Amniotic stem cell (primary cell): ENCODE data around the gene IGFBP1.
"Not testable (repeated sequence)": the region's sequence is repeated elsewhere in the genome, so short reads cannot be mapped to it uniquely, and the experiment has no call there.

ENCODE experiments used
- DNase-seq: peaks from one replicate; lab custom pipeline; 2025; lab: John Stamatoyannopoulos, UW

The IGFBP1 gene

DNA sequence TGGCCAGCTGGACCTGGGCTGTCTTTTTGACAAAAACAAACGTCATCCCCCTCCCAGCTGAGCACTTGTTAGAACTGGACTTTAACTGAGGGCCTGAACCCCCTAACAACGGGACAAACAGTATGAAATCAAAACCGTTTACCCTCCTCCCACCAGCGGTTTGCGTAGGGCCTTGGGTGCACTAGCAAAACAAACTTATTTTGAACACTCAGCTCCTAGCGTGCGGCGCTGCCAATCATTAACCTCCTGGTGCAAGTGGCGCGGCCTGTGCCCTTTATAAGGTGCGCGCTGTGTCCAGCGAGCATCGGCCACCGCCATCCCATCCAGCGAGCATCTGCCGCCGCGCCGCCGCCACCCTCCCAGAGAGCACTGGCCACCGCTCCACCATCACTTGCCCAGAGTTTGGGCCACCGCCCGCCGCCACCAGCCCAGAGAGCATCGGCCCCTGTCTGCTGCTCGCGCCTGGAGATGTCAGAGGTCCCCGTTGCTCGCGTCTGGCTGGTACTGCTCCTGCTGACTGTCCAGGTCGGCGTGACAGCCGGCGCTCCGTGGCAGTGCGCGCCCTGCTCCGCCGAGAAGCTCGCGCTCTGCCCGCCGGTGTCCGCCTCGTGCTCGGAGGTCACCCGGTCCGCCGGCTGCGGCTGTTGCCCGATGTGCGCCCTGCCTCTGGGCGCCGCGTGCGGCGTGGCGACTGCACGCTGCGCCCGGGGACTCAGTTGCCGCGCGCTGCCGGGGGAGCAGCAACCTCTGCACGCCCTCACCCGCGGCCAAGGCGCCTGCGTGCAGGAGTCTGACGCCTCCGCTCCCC lies at the start of gene IGFBP1:
Gene IGFBP1 (plus strand): TSS at position 304 of the 808 bp plus-strand sequence. CDS start 165 bp downstream, at position 469.
- no peak for DNase-seq

DNA sequence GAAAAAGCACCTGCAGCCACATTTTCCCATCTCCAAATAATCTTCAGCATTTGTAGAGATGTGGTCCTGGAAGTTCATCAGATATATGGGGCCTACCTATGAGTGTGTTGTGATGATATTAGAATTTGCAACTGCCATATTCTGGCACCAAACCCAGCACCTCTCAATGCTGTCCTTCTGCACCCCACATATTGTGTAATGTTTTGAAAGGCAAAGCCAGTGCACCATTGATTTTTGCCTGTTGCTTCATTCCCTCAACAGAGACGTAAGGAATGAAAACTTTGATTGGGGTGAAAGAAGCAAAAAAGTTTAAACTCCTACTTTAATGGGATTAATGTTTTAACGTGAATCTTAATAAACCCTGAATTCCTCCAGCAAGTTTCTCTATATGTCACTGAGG lies 49.4 kb upstream of the IGFBP1 start:
- not testable (repeated sequence) for DNase-seq

DNA sequence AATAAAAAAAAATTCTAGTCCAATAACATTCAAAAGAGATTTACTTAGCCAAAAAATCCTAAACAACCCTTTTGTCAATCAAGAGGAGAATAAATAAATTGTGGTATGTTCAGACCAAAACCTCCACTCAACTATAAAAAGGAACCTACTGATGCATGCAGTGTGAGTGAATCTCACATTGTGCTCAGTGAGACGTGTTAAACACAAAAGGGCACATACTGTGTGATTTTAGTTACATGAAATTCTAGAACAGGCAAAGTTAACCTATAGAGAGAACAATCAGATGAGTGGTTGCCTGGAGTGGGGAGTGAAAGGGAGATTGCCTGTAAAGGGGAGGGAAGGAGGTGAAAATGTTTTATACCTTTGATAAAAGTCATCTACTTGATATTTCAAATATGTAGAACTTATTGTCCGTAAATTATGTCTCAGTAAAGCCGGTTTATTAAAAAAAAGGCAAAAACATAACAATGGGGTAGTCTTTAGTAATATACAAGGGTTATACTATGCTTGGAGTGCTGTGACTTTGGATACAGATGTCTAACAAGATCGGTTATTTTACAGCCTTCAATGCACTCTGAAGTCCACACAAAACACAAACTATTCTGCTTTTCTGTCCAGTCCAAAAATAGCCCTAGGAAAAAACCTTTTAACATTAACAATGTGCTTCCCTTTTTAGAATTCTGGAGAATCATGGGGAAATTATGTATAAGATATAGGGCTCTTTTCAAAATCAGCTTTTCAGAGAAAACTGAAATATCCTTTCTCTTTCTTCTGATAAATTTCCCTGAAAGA lies 46.2 kb upstream of the IGFBP1 start:
- DNase-seq, result not testable (repeated sequence)

DNA sequence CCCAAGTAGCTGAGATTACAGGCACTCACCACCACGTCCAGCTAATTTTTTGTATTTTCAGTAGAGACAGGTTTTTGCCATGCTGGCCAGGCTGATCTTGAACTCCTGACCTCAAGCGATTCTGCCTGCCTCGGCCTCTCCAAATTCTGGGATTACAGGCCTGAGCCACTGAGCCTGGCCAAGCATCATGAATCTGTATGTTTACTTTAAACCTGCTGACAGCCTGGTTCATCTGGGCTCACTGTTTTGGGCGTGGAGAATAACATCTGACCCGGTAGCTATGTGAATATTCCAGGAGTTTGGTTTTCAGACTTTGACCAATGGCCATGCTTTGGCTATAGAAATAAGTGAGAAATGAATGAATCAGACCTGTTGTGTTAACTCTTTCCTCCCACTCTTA lies 41.8 kb upstream of the IGFBP1 start:
- DNase-seq, result not testable (repeated sequence)

DNA sequence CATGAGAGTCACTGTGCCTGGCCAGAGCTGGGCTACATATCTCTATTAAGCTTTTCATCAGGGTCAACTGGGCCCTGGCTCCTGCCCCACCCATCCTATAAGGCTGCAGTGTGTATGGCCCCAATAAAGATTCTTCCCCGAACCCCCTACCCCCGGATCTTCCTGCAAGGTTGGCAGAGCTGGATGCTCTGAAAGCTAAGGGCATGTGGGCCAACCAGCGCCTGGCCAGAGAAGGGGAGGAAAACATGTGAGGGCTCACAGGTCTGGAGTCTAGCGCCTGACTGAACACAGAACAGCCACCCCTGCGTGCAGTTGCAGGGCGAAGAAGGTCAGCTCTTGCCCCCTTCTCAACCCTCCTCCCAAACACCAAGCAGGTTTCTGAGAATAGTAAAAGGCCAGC lies 39.6 kb upstream of the IGFBP1 start:
- DNase-seq, result not testable (repeated sequence)

DNA sequence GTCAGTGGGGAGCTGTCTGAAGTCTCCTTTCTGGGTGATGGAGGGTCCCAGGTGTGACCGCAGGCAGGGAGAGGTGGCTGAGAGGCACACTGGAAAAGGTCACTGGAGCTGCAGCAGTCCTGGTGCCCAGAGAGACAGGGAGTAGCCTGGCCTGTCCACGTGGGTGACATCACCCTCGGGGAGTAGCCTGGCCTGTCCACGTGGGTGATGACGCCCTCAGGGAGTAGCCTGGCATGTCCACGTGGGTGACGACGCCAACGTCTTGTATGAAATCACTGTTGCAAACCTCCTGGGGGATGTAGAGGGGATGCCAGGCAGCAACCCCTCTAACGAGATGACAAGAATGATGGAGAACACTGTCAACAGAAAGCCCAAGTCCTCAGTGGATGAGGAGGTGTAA lies 35.3 kb upstream of the IGFBP1 start:
- DNase-seq, result not testable (repeated sequence)

DNA sequence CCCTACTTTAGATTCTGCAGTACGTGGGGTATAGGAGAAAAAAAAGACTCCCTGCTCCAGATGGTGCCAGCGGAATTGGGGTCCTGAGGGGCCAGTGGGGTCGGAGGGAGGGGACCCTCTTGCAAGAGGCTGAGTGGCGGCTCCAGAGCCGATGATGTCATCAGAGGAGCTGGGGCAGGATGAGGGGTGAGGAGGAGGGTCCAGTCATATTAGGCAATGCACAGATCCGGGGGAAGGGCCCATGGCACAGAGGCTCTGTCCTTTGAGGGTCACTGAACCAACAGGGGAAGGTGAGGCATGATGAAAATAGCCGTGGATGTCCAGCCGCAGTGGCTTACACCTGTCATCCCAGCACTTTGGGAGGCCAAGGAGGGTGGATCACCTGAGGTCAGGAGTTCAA lies 34.8 kb upstream of the IGFBP1 start:
- DNase-seq, result not testable (repeated sequence)

DNA sequence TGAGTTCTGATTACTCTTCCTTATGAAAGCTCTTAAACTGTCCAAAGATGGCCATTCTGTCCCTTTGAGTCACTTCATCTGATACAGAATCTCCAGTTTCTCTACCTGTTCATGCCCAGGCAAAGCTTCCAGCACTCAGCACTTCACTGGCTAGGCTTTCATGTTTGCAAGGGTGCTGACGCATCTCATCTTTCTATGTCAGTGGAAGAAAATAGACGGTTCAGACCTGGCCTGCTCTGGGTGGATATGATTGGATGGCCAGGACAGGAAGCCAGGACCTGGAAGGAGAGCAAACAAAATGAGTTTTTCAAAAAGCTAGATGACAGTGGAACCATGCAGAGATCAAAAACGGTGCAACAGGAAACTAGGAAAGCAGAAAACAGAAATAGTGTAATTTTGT lies 32.6 kb upstream of the IGFBP1 start:
- DNase-seq, result not testable (repeated sequence)

DNA sequence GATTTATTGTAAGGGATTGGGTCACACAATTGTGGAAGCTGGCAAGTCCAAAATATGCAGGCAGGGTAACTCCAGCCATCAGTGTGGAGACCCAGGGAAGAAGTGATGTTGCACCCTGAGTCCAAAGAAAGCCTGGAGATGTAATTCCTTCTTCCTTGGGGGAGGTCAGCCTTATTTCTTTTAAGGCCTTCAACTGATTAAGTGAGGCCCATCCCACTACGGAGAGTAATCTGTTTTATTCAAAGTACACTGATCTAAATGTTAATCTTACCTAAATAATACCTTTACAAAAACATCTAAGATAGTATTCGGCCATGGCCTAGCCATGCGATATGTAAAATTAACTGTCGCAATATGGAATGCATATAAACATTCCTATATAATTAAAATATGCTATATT lies 31.4 kb upstream of the IGFBP1 start:
- DNase-seq, result not testable (repeated sequence)

DNA sequence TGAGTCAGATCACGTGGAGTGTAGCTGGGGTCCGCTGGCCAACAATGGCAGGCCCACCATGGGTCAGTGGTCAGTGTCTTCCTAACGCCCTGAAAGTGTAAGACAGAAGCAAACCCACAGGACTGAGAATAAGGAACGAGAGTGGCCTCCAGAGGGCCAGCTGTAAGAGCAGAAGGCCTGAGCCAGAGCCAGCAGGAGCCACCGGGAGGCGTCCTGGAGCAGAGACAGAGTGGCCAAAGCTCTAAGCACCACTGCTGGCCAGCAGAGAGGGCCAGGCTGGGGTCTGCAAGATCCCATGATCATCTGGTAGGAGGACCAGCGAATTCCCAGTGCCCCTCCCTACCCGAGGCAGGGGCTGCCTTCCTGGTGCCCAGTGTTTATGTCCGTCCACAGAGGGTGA lies 24.6 kb upstream of the IGFBP1 start:
- DNase-seq, result no peak

DNA sequence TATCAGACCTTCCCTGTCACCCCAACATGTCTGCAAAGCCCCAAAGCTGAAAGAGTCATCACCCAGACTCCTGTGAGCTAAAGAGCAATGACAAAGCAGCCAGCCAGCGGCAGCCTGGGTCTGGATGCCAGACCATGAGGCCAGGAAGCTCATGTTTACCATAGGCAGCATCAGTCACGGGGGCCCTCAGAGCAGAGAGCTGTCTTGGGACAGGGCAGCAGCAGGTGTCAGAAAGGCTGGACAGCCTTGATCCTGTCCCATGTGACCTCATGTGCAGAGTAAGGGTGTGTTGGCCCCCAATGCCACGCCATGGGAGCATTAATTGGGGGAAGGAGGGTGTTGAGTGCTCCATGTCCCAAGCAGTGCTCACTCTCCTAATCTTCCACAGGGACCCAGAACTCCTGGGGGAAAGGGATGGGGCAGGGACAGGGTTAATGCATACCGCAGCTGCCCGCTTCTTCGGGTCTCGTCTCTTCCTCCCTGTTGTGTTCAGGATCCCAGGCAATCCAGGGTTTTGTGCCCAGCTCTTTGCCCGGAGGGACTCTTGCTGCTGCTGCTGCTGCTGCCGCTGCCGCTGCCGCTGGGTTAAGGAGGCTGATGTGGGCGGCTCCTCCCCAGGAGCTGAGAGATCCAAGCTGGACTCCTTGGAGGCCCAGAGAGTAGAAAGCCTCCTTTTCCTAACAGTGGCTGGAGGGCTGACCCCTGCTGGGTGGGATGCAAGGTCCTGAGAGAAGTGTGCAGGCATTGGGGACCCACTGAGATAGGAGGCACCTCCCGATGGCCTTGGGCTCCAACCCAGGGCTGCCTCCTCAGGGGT lies 22.5 kb upstream of the IGFBP1 start:
- DNase-seq, result no peak

DNA sequence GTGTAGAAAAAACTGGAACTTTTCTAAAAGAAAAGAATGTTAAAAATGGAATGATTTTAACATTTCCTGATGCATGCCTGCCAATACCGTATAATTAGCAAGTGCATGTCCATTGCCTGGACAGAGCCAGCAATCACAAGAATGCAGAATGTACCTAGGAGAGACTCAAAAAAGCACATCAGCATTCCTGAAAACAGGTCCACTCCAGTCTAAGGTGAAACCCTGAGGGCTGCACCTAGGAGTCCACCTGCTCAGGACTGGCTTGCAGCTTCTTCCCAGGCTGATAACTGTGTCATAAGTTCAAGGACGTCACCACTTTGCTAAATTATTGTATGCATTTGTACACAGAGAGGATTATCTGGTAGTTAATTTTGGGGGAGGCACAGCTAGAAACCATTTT lies 20.8 kb upstream of the IGFBP1 start:
- DNase-seq, result no peak

DNA sequence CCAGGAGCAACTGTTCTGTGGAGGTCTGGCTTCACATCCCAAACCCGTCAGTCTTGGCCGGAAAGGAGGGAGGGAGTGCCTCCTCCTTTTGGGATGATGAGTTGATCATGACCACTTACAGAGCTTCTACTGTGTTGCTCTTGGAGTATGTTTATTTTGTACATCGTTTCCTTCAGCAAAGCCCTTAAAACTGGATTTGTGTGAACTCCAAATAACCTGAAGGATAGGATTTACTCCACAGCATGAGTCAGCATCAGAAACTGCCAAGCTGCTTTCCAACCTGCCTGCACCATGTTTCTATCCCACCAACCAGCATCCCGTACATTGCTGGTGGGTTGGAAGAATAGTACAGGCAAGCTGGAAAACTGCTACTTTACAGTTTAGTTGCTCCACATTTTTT lies 18.9 kb upstream of the IGFBP1 start:
- no peak for DNase-seq

DNA sequence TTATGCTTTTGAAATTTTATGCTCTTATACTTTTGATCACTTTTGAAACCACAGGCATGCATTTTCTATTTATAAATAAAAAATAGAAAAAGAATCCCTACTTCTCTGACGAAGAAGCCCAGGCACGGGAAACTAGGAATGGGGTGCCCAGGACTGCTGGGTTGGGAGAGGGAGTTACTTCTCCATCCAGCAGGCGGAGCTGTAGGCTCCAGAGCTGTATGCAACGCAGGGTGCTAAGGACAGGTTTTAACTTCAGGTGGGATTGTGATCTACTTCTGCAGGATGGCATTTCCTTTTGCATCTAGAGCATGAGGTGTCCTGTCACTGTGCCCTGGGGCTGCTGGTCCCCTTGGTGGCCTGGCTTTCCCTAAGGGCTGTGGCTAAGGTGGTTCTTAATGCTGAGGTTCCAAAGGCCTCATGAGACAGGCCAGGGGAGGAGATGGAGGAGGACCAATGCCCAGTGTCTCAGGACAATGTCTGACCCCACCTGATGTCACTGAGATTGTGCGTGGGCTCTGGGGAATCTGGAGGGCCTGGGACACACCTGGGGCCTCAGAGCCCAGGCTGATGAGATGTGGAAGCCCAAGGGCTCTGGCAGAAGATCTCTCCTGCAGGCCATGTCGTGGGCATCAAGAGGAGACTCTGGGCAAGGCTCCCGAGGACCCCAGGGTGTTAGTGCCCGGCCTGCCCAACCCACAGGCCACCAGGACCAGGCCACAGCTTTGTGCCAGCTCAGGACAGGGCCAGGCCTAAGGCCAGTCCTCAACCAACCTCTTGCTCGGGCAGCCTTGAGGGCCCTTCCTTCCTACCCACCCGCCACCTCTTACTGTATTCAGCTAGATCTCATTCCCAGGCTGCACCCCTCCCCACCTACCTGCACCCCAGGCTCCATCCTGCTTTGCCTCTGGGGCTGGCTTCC lies 15.9 kb upstream of the IGFBP1 start:
- DNase-seq, result no peak

DNA sequence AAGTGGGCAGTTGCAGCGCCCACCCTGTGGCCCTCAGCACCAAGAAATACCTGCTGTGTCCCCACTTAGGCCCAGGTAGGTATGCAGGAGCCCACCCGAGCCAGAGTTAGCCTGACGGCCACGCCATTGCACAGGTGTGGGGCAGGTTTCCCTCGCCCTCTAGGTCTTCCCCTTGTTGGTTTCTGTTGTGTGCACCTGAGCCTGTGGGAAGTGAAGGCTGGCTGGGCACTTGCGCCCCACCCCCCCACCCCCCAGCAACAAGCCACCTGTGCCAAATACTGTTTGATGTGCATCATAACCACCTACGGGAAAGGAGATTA lies 15.3 kb upstream of the IGFBP1 start, which contains the start of gene CCDC201:
Gene CCDC201 (minus strand): TSS at position 48 of the 320 bp plus-strand sequence. CDS start 75 bp downstream, outside the sequence.
- no peak for DNase-seq

DNA sequence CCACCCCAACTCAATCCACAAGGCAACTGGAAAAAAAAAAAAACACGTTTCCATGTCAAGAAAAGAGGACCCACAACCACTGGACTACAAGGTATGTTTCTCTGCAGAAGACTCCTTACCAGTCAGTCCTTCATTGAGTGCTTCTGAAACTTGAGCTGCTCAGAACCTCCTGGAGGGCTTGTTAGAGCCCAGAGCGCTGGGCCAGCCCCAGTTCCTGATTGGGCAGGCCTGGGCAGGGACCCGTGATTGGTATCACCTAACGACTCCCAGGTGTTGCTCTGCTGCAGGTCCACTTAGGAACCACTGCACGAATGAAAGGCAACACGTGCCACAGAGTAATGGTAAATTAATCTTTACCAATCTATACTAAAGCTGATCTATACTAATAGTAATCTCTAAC lies 14.9 kb upstream of the IGFBP1 start:
- DNase-seq, result no peak

DNA sequence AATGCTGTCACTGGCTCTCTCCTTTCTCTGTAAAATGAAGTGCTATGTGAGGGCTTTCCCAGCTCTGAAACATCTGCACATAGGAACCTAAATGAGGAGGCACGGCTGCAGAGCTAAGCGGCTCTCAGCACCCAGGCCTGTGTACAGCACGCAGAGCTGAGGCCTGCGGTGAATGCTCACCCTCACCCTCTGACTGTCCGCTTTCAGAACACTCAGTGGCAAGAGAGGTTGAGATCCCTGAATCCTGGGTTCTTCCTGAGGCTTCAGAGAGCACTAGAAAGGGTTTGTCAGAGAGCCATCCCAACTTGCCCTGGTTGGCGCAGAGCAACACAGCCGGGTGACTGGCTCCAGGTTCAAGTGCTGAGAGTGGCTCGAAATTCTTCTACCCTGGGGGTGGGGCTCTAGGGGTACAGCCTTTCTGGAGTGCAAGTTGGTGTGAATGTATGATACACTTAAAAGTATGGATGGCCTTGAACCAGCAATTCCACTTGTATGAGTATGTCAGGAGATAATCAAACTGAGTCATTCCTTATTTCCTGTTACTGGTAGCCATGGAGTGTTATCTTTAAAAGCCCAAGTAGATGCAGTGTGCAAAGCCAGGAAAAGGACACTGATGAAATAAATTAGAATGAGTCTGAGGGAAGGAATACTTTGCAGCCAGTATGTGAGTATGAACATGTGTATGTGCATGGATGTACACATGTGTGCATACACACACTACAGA lies 13.7 kb upstream of the IGFBP1 start:
- DNase-seq, result peak; percentile 77

DNA sequence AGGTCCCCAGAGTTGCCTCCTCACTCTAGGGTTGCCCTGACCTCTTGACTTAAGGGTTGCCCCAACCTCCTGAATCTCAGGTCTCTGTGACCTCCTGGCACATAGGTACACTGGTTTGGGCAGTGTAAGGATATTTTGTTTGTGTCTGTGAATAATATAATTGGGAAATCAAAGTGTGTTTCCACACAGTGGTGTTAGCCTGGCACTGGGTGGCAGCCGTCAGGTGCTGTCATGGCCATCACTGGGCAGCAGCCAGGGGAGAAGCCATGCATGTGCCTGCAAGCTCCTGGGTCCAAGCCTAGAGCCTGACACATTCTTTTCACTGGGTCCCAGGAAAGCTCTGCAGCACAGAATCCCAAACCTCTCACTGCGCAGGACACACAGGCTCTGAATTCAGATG lies 11.8 kb upstream of the IGFBP1 start:
- DNase-seq, result no peak

DNA sequence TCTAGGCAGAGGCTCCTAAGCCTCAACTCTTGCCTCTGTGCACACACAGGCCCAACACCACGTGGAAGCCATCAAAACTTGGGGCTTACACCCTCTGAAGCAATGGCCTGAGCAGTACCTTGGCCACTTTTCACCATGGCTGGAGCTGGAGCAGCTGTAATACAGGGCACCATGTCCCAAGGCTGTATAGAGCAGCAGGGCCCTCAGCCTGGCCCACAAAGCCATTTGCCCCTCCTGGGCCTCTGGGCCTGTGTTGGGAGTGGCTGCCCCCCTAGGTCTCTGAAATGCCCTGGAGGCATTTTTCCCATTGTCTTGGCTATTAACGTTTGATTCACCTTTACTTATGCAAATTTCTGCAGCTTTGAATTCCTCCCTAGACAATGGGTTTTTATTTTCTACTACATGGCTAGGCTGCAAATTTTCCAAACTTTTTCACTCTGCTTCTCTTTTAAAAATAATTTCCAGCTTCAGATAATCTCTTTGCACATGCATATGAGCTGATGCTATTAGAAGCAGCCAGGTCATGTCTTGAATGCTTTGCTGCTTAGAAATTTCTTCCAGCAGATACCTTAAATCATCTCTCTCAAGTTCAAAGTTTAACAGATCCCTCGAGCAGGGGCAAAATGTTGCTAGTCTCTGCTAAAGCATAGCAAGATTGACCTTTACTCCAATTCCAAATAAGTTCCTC lies 9.7 kb upstream of the IGFBP1 start:
- no peak for DNase-seq

DNA sequence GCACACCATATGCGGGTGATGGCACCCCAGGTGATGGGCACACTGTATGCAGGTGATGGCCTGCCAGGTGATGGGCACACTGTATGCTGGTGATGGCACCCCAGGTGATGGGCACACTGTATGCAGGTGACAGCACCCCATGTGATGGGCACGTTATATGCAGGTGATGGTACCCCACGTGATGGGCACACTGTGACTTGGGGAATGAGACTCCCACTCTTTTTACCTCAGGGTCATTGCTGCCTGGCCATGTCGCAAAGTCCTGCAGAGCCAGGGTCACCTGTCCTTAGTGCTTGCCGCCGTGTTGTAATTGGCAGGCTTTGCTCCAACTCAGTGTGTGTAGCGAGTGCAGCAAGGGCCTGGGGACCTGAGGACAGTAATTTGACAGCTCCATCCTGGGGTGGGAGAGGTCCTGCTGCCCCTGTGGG lies 7.8 kb upstream of the IGFBP1 start:
- DNase-seq, result no peak
